A549 treated with dexamethasone at 1 μM for 4 hours (cell line): ENCODE results near the gene ARL14EPL. TPM values are rescaled to one million over a fixed set of nuclear protein-coding genes. Genes with fewer than 3 reads are reported as not detected.

Source experiments
- total RNA-seq: library from RNA; stranded (reverse); fragments of 200-300 nt; extraction: Qiagen RNA extraction; gene quantifications from 5 replicates; pipeline ENCODE4 v1.2.3, GENCODE V29; 2022

Gene ARL14EPL
- 0.06 to 0.22 TPM (median 0.15 TPM) in 5 replicates for total RNA-seq

GRCh38 chr5:116032094-116032517 is at the start of gene ARL14EPL:
TSS of gene ARL14EPL (plus strand) at chr5:116032472. CDS start at chr5:116051466, 18,994 bp downstream.

GRCh38 chr5:116084871-116085715 is 52.8 kb downstream of the ARL14EPL start, which contains the start of gene COMMD10:
TSS of gene COMMD10 (plus strand) at chr5:116085025.

Other genes starting within 250 kb of the ARL14EPL start
- not detected in 5 replicates for gene CDO1, start 215.8 kb upstream of the ARL14EPL start, total RNA-seq
- gene ATG12, start 190.9 kb upstream of the ARL14EPL start, total RNA-seq: 36.9 to 45.7 TPM (median 41.1 TPM) in 5 replicates
- gene AP3S1, start 190.5 kb upstream of the ARL14EPL start, total RNA-seq: 71.4 to 90.5 TPM (median 85.2 TPM) in 5 replicates
- 0.02 to 0.07 TPM (median 0.05 TPM) in 4 of 5 replicates, not detected in the other for gene LVRN, start 70.0 kb upstream of the ARL14EPL start, total RNA-seq
- gene COMMD10, start 52.6 kb downstream of the ARL14EPL start, total RNA-seq: 32.2 to 36.3 TPM (median 34.5 TPM) in 5 replicates